ENCODE measurements around the gene CTNNBL1. TPM values are rescaled to one million over a fixed set of nuclear protein-coding genes. Genes with fewer than 3 reads are reported as not detected.

Gene CTNNBL1
- total and polyA plus RNA-seq, 12 donors: 42.2 to 104 (median 52.0) TPM

- WGBS, 2 donors: 73 to 75% methylated on average over 2 of the region's 2 CpGs
- Histone ChIP-seq H3K4me1 (peaks cover 0 to 49% (median 28%) of the 10 kb centered on the region in 9 donors), H3K27ac (peak overlapping the region in 1 of 10 donors; percentile 69), H3K9me3 (peaks cover 0 to 9% (median 0%) of the 10 kb centered on the region in 11 donors), H3K4me3 (no peak overlapping the region), H3K36me3 (peaks cover 0 to 80% (median 0%) of the 10 kb centered on the region in 9 donors), H3K27me3 (no peaks in the 10 kb centered on the region)
- intact Hi-C loops (cut with DNase I): loop anchor here in 1 of 10 donors (10.0 kb wide), 1 partner anchor 61 kb away; no protein-coding TSS in a partner anchor
- no peak for ATAC-seq
- no peak for DNase-seq
- TF ChIP-seq CTCF (IDR thresholded peaks at IDR 0.05): no peak
Observed at GRCh38 chr20:37736132-37736531, 42.3 kb downstream of the CTNNBL1 start.

GRCh38 chr20:37737826-37738420 is 44.1 kb downstream of the CTNNBL1 start:
- Histone ChIP-seq H3K27me3 (no peaks in the 10 kb centered on the region), H3K36me3 (peaks cover 0 to 77% (median 0%) of the 10 kb centered on the region in 9 donors), H3K4me3 (no peak overlapping the region), H3K9me3 (peaks cover 0 to 9% (median 0%) of the 10 kb centered on the region in 11 donors), H3K4me1 (peaks cover 0 to 56% (median 29%) of the 10 kb centered on the region in 9 donors), H3K27ac (peak overlapping the region; percentile 24 to 75 (median 60))
- TF ChIP-seq CTCF (IDR thresholded peaks at IDR 0.05): no peak
- 71 to 72% methylated on average over 5 of the region's 5 CpGs for WGBS, 2 donors
- peak in 7 of 8 donors; percentile 24 to 74 (median 64) for ATAC-seq
- peak; percentile 16 to 24 for DNase-seq
- intact Hi-C loops (cut with DNase I): loop anchor here in 1 of 10 donors (10.0 kb wide), 1 partner anchor 63 kb away; no protein-coding TSS in a partner anchor

- Histone ChIP-seq H3K27ac (peak overlapping the region in 1 of 10 donors; percentile 1), H3K9me3 (peaks cover 0 to 13% (median 0%) of the 10 kb centered on the region in 11 donors), H3K27me3 (no peaks in the 10 kb centered on the region), H3K36me3 (peaks cover 0 to 50% (median 0%) of the 10 kb centered on the region in 9 donors), H3K4me3 (no peak overlapping the region), H3K4me1 (peaks cover 0 to 32% (median 12%) of the 10 kb centered on the region in 9 donors)
- ATAC-seq (peak in 1 of 8 donors; percentile 28), DNase-seq (no peak)
- WGBS, 2 donors: 80 to 81% methylated on average over 3 of the region's 3 CpGs
- no peak for TF ChIP-seq CTCF (IDR thresholded peaks at IDR 0.05)
- intact Hi-C loops (cut with DNase I): no loop called here
Observed at GRCh38 chr20:37741055-37741454, 47.2 kb downstream of the CTNNBL1 start.

- H3K4me1 ChIP-seq: peaks cover 0 to 28% (median 11%) of the 10 kb centered on the region in 9 donors
- no peak for DNase-seq
- H3K27me3 ChIP-seq: no peaks in the 10 kb centered on the region
- H3K36me3 ChIP-seq: peaks cover 0 to 50% (median 0%) of the 10 kb centered on the region in 9 donors
- H3K27ac ChIP-seq: peak overlapping the region in 2 of 10 donors; percentile 1 to 41
- ATAC-seq: no peak
- no peak overlapping the region for H3K4me3 ChIP-seq
- peaks cover 0 to 13% (median 0%) of the 10 kb centered on the region in 11 donors for H3K9me3 ChIP-seq
- no peak for TF ChIP-seq CTCF (IDR thresholded peaks at IDR 0.05)
- intact Hi-C loops (cut with DNase I): no loop called here
- 76 to 85% methylated on average over 1 of the region's 1 CpG for WGBS, 2 donors
Observed at GRCh38 chr20:37741570-37741969, 47.7 kb downstream of the CTNNBL1 start.

All from heart right ventricle (tissue), 16 donors.